HG02884 (cell line): ENCODE data around the gene PACS2.
"Not testable (repeated sequence)": the region's sequence is repeated elsewhere in the genome, so short reads cannot be mapped to it uniquely, and the experiment has no call there.

Experiments used
- ATAC-seq: cut with Tn5 transposase; IDR thresholded peaks from one replicate; pipeline ENCODE4 v1.9.1; 2021; ENCODE audit warnings: mild to moderate bottlenecking, moderate library complexity; ENCODE audit not compliant: unreplicated experiment

The PACS2 gene

DNA sequence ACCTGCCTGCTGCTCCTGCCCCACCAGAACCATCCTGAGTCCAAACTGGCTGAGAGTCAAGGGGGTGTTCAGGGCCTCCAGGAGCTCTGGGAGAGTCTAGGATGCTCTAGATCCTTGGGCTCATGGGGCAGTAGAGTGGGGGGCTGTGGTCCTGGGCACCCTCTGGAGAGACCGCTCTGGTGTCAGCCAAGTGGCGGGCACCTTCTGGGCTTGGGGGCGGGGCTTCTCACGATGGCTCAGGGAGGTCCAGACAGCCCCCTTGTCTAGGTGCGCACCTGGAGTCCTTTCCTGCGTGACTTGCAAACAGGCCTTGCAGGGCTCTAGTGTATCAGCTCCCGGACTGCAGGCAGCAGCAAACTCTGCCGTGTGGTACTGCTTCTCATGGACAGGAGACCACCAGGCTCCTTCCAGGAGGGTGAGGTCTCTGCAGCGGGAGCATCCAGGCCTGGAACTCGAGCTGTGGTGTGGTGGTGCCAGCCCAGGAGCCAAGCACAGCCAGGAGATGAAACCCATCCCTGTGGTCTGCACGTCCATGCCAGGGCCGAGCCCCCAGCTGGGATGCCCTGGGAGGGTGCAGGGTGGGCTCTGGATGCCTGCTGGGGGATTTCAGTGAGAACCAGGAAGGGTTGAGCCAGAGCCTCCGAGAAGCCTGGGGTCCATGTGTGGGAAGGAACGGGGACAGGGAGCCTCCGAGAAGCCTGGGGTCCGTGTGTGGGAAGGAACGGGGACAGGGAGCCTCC lies 15.0 kb downstream of the PACS2 start:
- no peak for ATAC-seq

DNA sequence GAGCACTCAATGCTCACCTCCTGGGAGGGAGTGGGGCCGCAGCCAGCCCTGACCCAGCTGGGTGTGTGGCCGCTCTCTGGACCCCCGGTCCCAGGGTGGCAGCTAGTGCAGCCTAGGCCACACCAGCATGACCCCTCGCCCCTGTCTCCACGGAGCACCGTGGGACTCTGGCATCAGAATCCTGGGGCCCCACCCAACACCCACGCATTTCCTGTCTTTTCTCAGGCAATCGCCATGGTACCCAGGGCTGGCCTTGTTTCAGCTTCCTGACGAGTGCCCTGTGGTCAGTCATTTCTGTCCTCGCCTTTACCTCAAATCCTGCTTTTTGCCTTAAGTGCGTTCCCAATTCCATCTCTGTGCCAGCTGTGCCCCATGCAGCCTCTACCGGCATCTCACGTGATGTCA lies 15.9 kb downstream of the PACS2 start:
- no peak for ATAC-seq

DNA sequence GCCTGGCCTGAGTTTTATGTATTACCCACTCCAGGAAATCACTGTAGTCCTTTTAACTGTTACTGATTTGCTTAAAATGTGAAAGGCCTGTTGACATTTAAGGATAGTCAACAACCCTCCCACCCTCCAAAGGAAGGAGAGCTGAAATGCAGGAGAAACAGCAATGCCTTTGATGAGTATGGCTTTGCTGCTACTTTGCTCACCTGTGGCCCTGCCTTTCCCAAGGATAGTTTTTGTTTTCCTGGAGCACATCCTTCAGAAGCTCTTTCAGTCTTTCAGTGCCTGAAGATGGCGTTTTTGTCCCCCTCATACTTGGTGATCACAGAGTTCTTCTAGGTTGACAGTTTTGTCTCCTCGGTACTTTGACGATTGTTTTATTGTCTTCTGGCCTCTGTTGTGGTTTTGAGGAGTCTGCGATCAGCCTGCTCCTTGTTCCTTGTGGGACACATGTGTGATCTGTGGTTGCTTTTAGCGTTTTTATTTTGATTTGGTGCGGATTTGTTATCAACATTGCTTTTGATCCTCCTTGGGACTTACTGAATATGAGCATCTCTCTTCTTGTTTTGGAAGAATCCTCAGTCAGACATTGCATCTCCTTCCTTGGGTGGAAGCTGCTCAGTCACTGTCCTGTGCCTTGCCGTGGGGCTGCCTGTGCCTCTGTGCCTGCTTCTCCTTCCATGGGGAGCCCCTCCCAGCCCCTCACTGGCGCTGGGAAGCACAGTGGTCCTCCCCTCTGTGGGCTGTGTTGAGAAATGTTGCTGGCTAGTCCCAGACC lies 17.2 kb downstream of the PACS2 start:
- ATAC-seq: no peak

DNA sequence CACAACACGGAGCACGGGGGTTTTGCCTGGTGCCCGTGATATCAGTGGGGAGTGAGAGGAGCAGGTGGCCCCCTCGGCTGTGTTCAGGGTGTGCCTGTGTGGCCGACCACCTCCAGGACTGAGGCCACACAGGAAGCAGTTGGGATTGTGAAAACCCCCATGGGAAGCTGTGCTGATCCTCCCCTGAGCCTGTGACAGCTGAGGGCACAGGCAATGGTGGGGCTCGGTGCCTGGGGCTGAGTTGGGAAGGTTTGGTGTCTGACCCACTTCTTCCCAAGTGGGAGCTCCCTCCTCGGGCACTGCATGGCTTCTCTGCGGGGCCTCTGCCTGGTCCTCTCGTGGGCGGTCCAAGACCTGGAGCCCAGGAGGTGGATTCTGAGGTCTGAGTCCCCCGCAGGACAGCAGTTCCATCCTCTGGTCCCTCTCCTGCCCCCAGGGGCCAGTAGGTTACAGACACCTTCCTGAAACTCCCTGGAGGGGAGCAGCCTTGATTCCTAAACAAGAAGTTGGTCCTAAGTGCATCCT lies 17.9 kb downstream of the PACS2 start:
- ATAC-seq: no peak

DNA sequence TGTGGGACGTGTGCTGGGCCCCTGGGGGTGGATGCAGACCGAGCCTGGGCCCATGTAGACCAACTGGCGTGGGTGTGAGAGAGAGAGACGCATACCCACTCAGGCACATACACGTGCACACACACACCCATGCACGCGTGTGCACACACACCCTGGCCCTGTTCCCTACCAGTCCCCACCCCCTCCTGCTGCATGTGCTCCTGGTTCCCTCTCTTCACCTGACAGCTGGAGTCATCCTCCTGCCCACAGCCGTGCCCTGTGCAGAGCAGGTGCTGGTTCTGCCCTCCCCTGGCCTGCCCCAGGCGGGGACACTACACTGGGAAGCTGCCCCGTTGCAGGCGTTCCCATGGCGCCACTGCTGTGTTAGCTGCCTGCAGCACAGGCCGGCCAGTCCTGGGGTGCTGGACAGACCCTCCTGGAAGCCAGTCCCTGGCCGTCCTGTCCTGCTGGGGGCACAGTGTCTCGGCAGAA lies 18.5 kb downstream of the PACS2 start:
- ATAC-seq: no peak

DNA sequence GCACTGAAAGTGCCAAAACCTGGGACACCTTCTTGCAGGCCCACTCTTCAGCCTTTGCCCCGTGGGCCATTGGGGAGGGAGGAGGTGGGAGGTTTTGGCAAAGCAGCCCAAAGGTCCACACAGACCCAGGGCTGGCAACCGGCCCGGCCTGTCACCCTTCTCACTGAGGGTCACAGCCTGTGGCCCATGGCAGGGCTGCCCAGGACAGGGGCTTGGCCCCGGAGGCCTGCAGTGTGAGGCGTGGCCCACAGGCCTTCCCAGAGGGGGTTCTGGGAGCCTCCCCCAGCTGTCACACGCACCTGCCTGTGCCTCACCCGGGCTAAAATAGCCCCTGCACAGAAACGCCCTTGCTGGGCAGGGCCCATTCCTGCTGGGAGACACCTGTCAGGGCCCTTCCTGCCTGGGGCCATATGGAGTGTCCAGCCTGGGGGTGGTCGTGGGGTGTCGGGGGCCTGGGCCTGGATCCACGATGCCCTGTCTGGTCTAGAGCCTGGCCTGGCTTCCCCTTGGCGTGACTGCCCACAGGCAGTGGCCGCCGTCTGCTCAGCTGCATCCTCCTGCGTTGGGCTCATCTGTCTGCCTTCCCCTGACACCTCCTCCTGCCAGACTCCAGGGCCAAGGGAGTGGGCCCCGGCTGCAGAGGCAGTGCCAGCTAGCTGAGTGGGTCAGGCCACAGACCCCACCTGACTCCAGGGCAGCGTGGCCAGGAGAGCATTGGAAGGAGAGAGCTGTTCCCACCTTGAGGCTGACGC lies 19.2 kb downstream of the PACS2 start:
- ATAC-seq: no peak

DNA sequence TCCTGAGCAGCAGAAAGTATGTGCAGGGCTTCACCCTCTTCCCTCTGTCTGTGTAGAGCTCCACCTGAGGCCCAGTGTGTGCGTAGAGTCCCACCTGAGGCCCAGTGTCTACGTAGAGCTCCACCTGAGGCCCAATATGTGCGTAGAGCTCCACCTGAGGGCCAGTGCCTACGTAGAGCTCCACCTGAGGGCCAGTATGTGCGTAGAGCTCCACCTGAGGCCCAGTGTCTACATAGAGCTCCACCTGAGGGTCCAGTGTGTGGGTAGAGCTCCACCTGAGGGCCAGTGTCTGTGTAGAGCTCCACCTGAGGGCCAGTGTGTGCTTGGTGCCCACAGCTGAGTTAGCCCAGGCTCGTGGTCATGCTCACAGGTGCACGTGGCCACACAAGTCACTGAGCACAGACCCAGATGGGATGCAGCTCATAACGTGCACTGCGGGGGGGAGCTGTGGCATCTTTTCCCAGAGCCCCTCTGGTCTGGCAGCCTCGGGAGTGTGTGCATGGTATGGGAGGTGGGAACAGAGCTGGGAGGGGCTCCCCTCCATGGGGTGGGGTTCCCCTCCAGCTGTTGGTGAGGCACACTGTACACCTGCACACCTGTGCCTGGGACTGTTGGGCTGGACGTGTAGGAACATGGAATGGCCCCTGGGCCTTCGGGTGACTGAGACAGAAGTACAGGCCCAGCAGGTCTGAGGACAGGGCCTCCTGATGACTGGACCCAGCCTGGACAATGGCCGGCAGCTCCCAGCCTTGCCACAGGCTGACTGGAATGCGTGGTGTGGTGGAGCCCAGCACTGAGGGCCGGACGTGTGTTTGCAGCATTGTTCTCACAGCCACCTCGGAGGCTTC lies 20.1 kb downstream of the PACS2 start:
- no peak for ATAC-seq

DNA sequence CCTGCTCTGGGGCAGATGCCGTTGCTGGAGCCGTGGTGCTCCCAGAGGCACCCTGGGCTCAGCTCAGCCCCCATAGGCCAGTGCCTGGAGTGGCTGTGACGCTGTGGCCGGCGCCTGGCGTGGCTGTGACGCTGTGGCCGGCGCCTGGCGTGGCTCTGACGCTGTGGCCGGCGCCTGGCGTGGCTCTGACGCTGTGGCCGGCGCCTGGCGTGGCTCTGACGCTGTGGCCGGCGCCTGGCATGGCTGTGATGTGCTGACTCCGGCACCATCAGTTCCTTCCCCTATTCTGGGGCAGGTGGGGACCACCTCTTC lies 20.6 kb downstream of the PACS2 start:
- not testable (repeated sequence) for ATAC-seq

DNA sequence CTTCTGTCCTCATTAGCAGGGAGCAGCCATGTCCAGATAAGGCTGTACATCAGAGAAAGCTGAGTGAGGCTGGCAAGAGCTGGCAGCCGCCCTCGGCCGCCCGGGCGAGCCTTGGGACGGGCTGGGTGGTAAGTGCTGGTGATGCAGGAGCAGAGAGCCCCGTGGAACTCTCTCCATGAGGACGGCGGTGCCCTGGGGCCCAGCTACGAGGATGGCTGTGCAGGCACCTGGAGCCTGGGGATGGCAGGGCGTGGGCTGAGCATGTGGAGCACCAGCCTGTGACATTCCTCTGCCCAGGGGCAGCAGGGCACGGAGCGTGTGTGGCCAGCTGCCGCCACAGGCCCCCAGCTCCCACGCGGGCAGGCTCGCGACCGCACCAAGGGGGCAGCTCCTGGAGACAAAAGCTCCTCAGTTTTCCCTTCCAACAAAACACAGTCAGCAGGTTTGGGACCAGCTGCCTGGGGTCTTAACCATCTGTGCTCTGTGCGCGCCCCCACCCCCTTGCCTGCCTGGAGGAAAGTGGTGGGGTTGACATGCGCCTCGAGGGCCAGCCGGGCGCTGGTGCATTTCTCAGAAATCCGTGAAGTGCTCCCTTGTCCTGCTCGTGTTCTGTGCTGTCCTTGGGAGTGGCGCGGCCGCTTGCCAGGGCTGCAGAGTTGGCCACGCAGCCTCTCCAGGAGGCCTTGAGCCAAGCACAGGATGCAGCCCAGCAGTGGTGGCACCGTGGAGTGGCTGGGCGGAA lies 21.4 kb downstream of the PACS2 start:
- no peak for ATAC-seq

DNA sequence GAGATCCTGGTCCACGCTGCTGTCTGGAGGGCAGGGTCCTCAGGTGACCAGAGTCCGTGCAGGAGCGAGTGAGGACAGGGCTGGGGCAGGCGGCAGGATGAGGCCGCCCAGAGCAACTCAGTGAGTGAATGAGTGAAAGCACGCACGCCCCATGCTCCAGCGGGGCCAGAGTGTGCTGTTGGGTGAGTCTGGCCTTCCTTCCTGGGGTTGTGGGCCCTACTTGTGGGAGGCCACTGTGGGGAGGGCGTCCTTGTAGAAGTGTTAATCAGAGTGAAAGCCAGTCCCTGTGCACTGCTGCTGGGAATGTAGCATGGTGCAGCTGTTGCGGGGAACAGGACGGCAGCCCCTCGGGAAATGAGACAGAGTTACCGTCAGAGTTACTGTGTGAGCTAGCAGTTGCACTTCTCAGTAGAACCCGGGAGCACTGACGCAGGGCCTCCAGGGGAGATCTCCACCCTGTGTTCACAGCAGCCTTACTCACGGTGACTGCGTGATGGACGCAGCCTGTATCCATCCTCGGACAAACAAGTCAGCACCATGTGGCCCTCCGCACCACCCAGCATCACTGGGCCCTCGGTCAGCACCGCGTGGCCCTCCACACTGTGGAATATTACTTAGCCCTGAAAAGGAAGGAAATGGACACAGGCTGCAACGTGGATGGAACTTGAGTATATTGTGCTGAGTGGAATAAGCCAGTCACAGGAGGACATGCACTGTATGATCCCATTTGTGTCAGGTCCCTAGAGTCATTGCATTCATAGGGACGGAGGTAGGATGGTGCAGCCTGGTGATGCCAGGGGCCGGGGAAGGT lies 22.1 kb downstream of the PACS2 start:
- ATAC-seq: no peak

DNA sequence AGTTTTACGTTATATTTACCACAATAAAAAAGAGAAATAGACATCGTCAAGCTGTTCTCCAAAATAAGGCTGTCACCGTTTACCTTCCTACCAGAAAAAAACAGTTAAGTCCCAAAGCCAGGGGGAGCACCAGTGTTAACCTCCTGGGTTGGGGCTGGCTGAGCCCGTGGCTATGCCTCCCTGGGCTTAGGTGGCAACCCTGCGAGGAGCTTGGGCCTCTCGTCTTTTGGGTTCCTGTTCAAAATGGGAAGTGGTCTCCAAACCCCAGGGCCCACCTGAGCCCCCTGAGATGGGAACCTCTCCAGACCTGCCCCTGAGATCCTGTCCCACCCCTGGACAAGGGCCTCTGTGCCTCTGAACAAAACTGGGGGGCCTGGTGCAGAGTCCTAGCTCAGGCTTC lies 22.9 kb downstream of the PACS2 start:
- no peak for ATAC-seq

DNA sequence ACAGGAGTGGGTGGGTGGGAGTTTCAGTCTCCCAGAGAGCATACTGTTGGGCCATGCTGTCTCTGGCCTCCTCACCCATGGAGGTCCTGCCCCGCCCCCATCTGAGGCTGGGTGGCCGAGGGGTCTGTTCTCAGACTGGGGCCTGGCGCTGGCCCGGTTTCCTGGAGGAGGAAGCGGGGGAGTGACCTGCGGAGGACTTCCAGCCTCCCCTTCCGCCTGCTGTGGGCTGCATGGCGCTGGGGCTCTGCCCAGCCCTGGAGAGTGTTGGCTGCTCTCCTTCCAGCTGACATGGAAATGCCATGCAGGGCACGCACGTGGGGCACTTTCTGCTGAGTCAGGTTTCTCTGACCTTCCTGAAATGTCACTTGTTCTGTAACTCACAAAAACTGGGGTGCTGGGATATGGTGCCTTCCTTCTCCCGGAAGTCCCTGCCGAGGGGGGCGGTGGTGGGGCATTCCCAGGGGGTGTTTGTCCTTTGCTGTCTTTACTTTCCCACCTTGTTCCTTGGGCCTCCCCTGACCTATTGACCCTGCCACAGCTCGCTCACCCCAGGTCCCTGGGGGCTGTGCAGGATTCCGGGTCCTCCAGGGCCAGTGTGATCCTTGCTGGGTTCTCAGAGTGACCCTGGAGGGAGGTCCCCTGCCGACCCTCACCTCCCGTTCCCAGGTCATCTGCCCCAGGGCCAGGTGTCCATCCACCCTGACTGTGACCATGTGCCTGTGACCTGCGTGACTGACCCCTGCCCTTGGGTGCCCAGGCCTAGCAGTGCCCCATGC lies 23.6 kb downstream of the PACS2 start:
- no peak for ATAC-seq

DNA sequence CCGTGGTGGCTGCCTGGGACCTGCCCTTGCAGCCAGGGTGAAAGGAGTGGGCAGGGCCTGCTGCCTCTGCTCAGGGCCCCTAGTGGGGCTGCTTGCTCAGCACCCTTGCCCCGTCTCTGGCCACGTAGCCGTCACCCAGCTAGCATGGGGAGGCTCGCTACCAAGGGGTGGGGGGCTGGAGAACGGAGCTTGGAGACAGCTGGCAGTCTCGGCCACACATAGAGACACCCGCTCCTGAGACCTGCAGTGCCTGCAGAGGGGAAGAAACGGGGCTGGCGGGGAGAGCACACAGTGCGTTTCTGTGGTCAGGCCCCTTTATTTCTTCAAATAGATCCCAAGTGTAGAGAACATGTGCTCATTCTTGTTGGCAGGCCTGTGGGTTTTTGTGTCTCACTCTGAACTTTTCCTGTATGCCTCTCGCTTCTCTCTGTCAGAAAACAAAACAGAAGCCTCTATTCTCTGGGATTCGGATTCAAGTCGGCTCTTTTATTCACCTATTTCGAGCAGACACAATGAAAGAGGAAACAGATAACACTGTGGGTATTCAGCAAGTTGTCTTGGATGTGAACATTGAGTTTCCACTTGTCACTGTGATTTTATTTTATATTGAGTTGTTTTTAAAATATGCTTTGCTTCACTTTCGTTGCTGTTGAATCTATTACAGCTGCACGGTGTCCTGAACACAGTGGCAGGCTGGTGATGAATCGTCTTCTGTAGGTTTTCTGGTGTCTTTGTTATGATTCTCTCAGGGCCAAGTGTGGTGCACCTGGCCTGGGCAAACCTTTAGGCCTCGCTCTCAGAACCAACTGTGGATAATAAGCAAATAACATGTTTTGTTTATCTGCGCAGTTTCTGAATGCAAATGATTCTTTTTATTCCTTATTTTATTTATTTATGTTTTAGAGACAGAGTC lies 26.5 kb downstream of the PACS2 start:
- no peak for ATAC-seq

DNA sequence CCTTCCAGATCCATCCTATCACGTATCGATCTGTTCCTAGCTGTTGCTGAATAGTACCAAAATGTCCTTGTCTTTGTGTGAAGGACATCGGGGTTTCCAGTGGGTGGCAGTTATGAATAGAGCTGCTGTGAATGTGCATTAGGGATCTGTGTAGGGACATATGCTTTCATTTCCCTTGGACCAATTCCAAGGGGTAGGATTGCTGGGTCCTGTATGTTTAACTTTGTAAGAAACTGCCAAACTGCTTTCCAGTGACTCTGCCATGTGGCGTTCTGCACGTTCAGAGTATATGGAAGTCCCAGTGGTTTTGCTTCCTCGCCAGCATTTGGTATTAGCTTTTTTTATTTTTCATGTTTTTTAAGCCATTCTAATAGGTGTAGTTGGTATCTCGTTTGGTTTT lies 28.6 kb downstream of the PACS2 start:
- no peak for ATAC-seq

DNA sequence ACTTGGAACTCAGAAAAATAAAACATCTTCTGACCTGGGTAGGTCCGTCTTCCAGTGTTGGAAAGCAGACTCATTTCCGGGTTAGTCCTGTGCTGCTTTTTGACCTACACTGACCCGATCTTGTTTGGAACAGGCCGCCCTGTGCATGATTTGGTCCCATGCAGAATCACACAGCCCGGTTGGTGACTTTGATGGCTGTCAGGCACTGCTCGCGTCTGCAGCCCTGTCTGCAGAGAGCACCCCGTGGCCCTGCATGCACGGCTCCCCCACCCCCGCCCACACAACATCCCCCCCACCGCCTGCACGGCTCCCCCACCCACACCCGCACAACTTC lies 31.6 kb downstream of the PACS2 start:
- ATAC-seq: no peak

DNA sequence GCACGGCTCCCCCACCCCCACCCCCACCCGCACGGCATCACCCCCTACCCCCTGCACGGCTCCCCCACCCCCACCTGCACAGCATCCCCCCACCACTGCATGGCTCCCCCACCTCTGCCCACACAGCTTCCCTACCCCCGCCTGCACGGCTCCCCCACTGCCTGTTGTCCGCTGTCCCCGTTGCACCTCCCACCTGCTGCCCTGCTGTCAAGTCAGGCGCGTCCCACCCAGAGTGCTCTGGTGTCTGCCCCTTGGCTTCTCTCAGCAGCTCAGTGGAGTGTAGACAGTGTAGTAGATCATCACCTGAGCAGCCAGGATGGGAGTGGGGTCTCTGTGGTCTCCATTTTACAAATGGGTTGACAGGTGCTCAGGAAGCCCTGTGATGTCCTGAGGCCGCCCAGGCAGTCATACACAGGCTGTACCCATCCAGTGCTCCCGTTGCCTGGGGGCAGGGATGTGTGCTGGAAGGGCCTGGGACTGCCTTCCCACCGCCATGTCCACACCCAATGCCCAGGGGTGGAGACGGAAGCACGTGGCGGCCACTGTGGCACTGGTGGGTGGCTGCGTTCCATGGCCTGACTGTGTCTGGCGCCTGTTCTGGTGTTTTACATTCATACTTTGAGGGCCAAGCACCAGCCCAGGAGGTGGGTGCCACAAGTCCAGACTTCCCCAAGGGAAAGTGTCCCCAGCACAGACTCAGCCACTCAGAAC lies 32.5 kb downstream of the PACS2 start:
- no peak for ATAC-seq

DNA sequence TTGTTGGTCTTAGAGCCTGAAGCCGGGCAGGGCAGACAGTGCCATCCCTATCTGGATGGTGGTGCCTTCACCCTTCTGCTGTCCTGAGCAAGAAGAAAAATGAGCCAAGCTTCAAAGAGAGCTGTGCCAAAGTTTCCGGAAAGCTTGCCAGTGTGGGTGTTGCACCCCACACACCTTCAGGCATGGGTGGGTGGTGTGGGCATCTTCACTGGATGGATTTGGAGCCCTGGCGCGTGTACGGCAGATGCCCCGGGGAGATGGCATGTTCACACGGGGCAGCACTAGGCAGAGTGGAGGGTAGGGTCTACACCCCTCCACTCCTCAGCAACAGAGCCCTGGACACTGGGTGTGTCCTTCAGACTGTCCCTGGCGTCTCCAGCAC lies 33.0 kb downstream of the PACS2 start:
- ATAC-seq: no peak
